Fibroblast of skin of scalp (primary cell): ENCODE data around the gene WIPF3.
A peak's percentile ranks its signal among the peaks of the same experiment; 100 is the strongest.

Source experiments
- DNase-seq: peaks from one replicate; pipeline ENCODE4 v3.0.0-alpha.2; 2013

Gene WIPF3

GRCh38 chr7:29809533-29810155, 3.3 kb downstream of the WIPF3 start:
- DNase-seq: no peak

GRCh38 chr7:29810297-29810696, 4.0 kb downstream of the WIPF3 start:
- no peak for DNase-seq

GRCh38 chr7:29810813-29811482, 4.6 kb downstream of the WIPF3 start:
- DNase-seq: no peak

- no peak for DNase-seq
Observed at GRCh38 chr7:29811586-29811985, 5.3 kb downstream of the WIPF3 start.

- no peak for DNase-seq
Observed at GRCh38 chr7:29812185-29812876, 6.0 kb downstream of the WIPF3 start.

- no peak for DNase-seq
Observed at GRCh38 chr7:29815181-29816105, 9.1 kb downstream of the WIPF3 start.

GRCh38 chr7:29818308-29818707, 12.0 kb downstream of the WIPF3 start:
- DNase-seq: no peak

GRCh38 chr7:29825775-29826529, 19.6 kb downstream of the WIPF3 start:
- DNase-seq: no peak

GRCh38 chr7:29826530-29826822, 20.2 kb downstream of the WIPF3 start:
- DNase-seq: no peak

- DNase-seq: no peak
Observed at GRCh38 chr7:29826904-29827303, 20.6 kb downstream of the WIPF3 start.

GRCh38 chr7:29831705-29832104, 25.4 kb downstream of the WIPF3 start:
- no peak for DNase-seq

GRCh38 chr7:29833929-29834328, 27.6 kb downstream of the WIPF3 start:
- no peak for DNase-seq

GRCh38 chr7:29835718-29836117, 29.4 kb downstream of the WIPF3 start:
- DNase-seq: no peak

- DNase-seq: peak; percentile 55
Observed at GRCh38 chr7:29839302-29839701, 33.0 kb downstream of the WIPF3 start.

- no peak for DNase-seq
Observed at GRCh38 chr7:29839921-29840320, 33.6 kb downstream of the WIPF3 start.

- no peak for DNase-seq
Observed at GRCh38 chr7:29840701-29841100, 34.4 kb downstream of the WIPF3 start.

GRCh38 chr7:29841926-29842701, 35.8 kb downstream of the WIPF3 start:
- DNase-seq: no peak

GRCh38 chr7:29843093-29843492, 36.8 kb downstream of the WIPF3 start:
- no peak for DNase-seq

GRCh38 chr7:29843726-29844125, 37.4 kb downstream of the WIPF3 start:
- no peak for DNase-seq

- DNase-seq: no peak
Observed at GRCh38 chr7:29844559-29844958, 38.3 kb downstream of the WIPF3 start.

- no peak for DNase-seq
Observed at GRCh38 chr7:29847496-29847895, 41.2 kb downstream of the WIPF3 start.

GRCh38 chr7:29847916-29848315, 41.6 kb downstream of the WIPF3 start:
- no peak for DNase-seq
